DMS 273 (cell line): ENCODE measurements around the gene RSF1.

Source experiments
- DNase-seq: peaks from one replicate; lab custom pipeline; 2025; ENCODE audit not compliant: unreplicated experiment; lab: John Stamatoyannopoulos, UW

The RSF1 gene

GRCh38 chr11:77695417-77695816 is 125.1 kb downstream of the RSF1 start:
- DNase-seq: no peak

- DNase-seq: no peak
Observed at GRCh38 chr11:77690649-77691048, 129.9 kb downstream of the RSF1 start.

- DNase-seq: no peak
Observed at GRCh38 chr11:77687088-77687487, 133.4 kb downstream of the RSF1 start.

- DNase-seq: no peak
Observed at GRCh38 chr11:77677138-77677537, 143.4 kb downstream of the RSF1 start.

- peak; percentile 18 for DNase-seq
Observed at GRCh38 chr11:77672264-77672663, 148.3 kb downstream of the RSF1 start.

GRCh38 chr11:77669848-77670511 is 150.5 kb downstream of the RSF1 start:
- no peak for DNase-seq

GRCh38 chr11:77668760-77669159 is 151.8 kb downstream of the RSF1 start:
- no peak for DNase-seq

- DNase-seq: no peak
Observed at GRCh38 chr11:77665240-77665965, 155.1 kb downstream of the RSF1 start.

GRCh38 chr11:77661670-77662069 is 158.9 kb downstream of the RSF1 start:
- DNase-seq: no peak

GRCh38 chr11:77660947-77661346 is 159.6 kb downstream of the RSF1 start:
- no peak for DNase-seq

- DNase-seq: no peak
Observed at GRCh38 chr11:77658213-77659013, 162.1 kb downstream of the RSF1 start.

GRCh38 chr11:77656362-77656761 is 164.2 kb downstream of the RSF1 start:
- no peak for DNase-seq

- no peak for DNase-seq
Observed at GRCh38 chr11:77654770-77655434, 165.6 kb downstream of the RSF1 start.

GRCh38 chr11:77650123-77650522 is 170.4 kb downstream of the RSF1 start:
- DNase-seq: no peak

GRCh38 chr11:77647654-77648305 is 172.7 kb downstream of the RSF1 start:
- no peak for DNase-seq

GRCh38 chr11:77644887-77645286 is 175.6 kb downstream of the RSF1 start:
- no peak for DNase-seq

- DNase-seq: no peak
Observed at GRCh38 chr11:77642228-77642627, 178.3 kb downstream of the RSF1 start.

GRCh38 chr11:77637345-77638165 is 183.0 kb downstream of the RSF1 start, which contains the start of gene CLNS1A:
Gene CLNS1A, minus strand, starts transcription at chr11:77637794. Its CDS starts 80 bp downstream, at chr11:77637714.
- DNase-seq: peak; percentile 94

- DNase-seq: peak; percentile 40
Observed at GRCh38 chr11:77636731-77637344, 183.7 kb downstream of the RSF1 start.
